BLaER1 (cell line): Measurements from ENCODE around the gene CFAP100.

Experiments used
- H3K27ac ChIP-seq: shearing (Covaris generic); formaldehyde crosslinking; 2 replicates; pipeline ENCODE4 v1.8.1; 2022
- H3K27me3 ChIP-seq: shearing (Covaris generic); formaldehyde crosslinking; 2 replicates; pipeline ENCODE4 v1.8.1; 2022
- H3K36me3 ChIP-seq: shearing (Covaris generic); formaldehyde crosslinking; 2 replicates; pipeline ENCODE4 v1.8.1; 2022
- H3K4me1 ChIP-seq: shearing (Covaris generic); formaldehyde crosslinking; 2 replicates; pipeline ENCODE4 v1.8.1; 2022
- H3K4me2 ChIP-seq: shearing (Covaris generic); formaldehyde crosslinking; 2 replicates; pipeline ENCODE4 v1.8.1; 2022
- H3K4me3 ChIP-seq: shearing (Covaris generic); formaldehyde crosslinking; 2 replicates; pipeline ENCODE4 v1.8.1; 2022
- H3K9ac ChIP-seq: shearing (Covaris generic); formaldehyde crosslinking; 2 replicates; pipeline ENCODE4 v1.8.1; 2022
- H3K9me3 ChIP-seq: shearing (Covaris generic); formaldehyde crosslinking; 2 replicates; pipeline ENCODE4 v1.8.1; 2022
- H4K20me1 ChIP-seq: shearing (Covaris generic); formaldehyde crosslinking; 2 replicates; pipeline ENCODE4 v1.8.1; 2022
- Cebpa-rat ChIP-seq: shearing (Covaris generic); IDR thresholded peaks from 2 replicates; pipeline ENCODE4 v1.8.1; 2022

Gene CFAP100

GRCh38 chr3:126465928-126466544 is 71.3 kb downstream of the CFAP100 start:
- H3K27ac ChIP-seq = no peak overlapping the region

GRCh38 chr3:126466886-126467610 is 72.3 kb downstream of the CFAP100 start:
- H3K27me3 ChIP-seq = no peaks in the 10 kb centered on the region
- H4K20me1 ChIP-seq = peaks cover 99% of the 10 kb centered on the region
- peaks cover 98% of the 10 kb centered on the region for H3K36me3 ChIP-seq
- no peaks in the 10 kb centered on the region for H3K9me3 ChIP-seq
- TF ChIP-seq Cebpa-rat = no peak
- H3K4me3 ChIP-seq = no peak overlapping the region
- no peak overlapping the region for H3K27ac ChIP-seq
- no peak overlapping the region for H3K9ac ChIP-seq
- H3K4me1 ChIP-seq = peaks cover 14% of the 10 kb centered on the region
- peak overlapping the region; percentile 4; the same call in 1 of the 2 replicates for H3K4me2 ChIP-seq

More at GRCh38 chr3:126465928-126466544, 71.3 kb downstream of the CFAP100 start:
- no peak overlapping the region for H3K9ac ChIP-seq
- H3K4me1 ChIP-seq = peaks cover 10% of the 10 kb centered on the region
- peaks cover 99% of the 10 kb centered on the region for H3K36me3 ChIP-seq
- H3K4me3 ChIP-seq = no peak overlapping the region
- H4K20me1 ChIP-seq = peaks cover 99% of the 10 kb centered on the region
- no peaks in the 10 kb centered on the region for H3K9me3 ChIP-seq
- no peak overlapping the region for H3K4me2 ChIP-seq
- H3K27me3 ChIP-seq = no peaks in the 10 kb centered on the region
- TF ChIP-seq Cebpa-rat = no peak

- Histone ChIP-seq H3K4me3 (no peak overlapping the region), H3K9ac (no peak overlapping the region), H3K4me1 (peaks cover 19% of the 10 kb centered on the region), H3K4me2 (no peak overlapping the region), H3K27ac (no peak overlapping the region), H3K36me3 (peaks cover 98% of the 10 kb centered on the region), H3K27me3 (no peaks in the 10 kb centered on the region), H3K9me3 (no peaks in the 10 kb centered on the region), H4K20me1 (peaks cover 100% of the 10 kb centered on the region)
- no peak for TF ChIP-seq Cebpa-rat
These were observed 72.9 kb downstream of the CFAP100 start for GRCh38 chr3:126467611-126467955.

- Histone ChIP-seq H3K4me3 (no peak overlapping the region), H3K27ac (no peak overlapping the region), H3K9me3 (no peaks in the 10 kb centered on the region), H3K36me3 (peaks cover 93% of the 10 kb centered on the region), H3K9ac (no peak overlapping the region), H4K20me1 (peaks cover 100% of the 10 kb centered on the region), H3K27me3 (no peaks in the 10 kb centered on the region), H3K4me2 (no peak overlapping the region), H3K4me1 (peaks cover 26% of the 10 kb centered on the region)
- no peak for TF ChIP-seq Cebpa-rat
These were observed 73.6 kb downstream of the CFAP100 start for GRCh38 chr3:126468028-126468891.

GRCh38 chr3:126469479-126469878 is 74.8 kb downstream of the CFAP100 start:
- Histone ChIP-seq H3K4me1 (peaks cover 38% of the 10 kb centered on the region), H3K4me2 (no peak overlapping the region), H3K36me3 (peaks cover 82% of the 10 kb centered on the region)

GRCh38 chr3:126472277-126473006 is 77.7 kb downstream of the CFAP100 start:
- peaks cover 39% of the 10 kb centered on the region for H3K4me1 ChIP-seq
- peak overlapping the region; percentile 99 for H3K4me2 ChIP-seq
- peak overlapping the region; percentile 89; the same call in 1 of the 2 replicates for H3K4me3 ChIP-seq

More at GRCh38 chr3:126469479-126469878, 74.8 kb downstream of the CFAP100 start:
- H3K27me3 ChIP-seq = no peaks in the 10 kb centered on the region
- H3K4me3 ChIP-seq = no peak overlapping the region
- H3K27ac ChIP-seq = no peak overlapping the region
- peaks cover 100% of the 10 kb centered on the region for H4K20me1 ChIP-seq
- TF ChIP-seq Cebpa-rat = no peak
- no peak overlapping the region for H3K9ac ChIP-seq
- no peaks in the 10 kb centered on the region for H3K9me3 ChIP-seq

GRCh38 chr3:126473292-126474168 is 78.8 kb downstream of the CFAP100 start:
- TF ChIP-seq Cebpa-rat = no peak
- Histone ChIP-seq H3K9me3 (no peaks in the 10 kb centered on the region), H3K9ac (peak overlapping the region; percentile 95; the same call in 1 of the 2 replicates), H3K27me3 (no peaks in the 10 kb centered on the region), H4K20me1 (peaks cover 70% of the 10 kb centered on the region), H3K4me2 (peak overlapping the region; percentile 99), H3K36me3 (peaks cover 41% of the 10 kb centered on the region), H3K27ac (no peak overlapping the region), H3K4me1 (peaks cover 36% of the 10 kb centered on the region), H3K4me3 (peak overlapping the region; percentile 89)

More at GRCh38 chr3:126472277-126473006, 77.7 kb downstream of the CFAP100 start:
- Histone ChIP-seq H3K36me3 (peaks cover 52% of the 10 kb centered on the region), H4K20me1 (peaks cover 81% of the 10 kb centered on the region), H3K27ac (no peak overlapping the region), H3K27me3 (no peaks in the 10 kb centered on the region), H3K9ac (peak overlapping the region; percentile 95; the same call in 1 of the 2 replicates), H3K9me3 (no peaks in the 10 kb centered on the region)
- TF ChIP-seq Cebpa-rat = no peak

- peaks cover 29% of the 10 kb centered on the region for H3K36me3 ChIP-seq
- no peak for TF ChIP-seq Cebpa-rat
These were observed 80.0 kb downstream of the CFAP100 start for GRCh38 chr3:126474498-126475412.

More at GRCh38 chr3:126474498-126475412, 80.0 kb downstream of the CFAP100 start:
- H3K4me2 ChIP-seq = peak overlapping the region; percentile 99
- H3K9me3 ChIP-seq = no peaks in the 10 kb centered on the region
- peak overlapping the region; percentile 95 for H3K9ac ChIP-seq
- peak overlapping the region; percentile 97 for H3K27ac ChIP-seq
- H3K4me1 ChIP-seq = peaks cover 36% of the 10 kb centered on the region
- H4K20me1 ChIP-seq = peaks cover 57% of the 10 kb centered on the region
- peak overlapping the region; percentile 89 for H3K4me3 ChIP-seq
- H3K27me3 ChIP-seq = no peaks in the 10 kb centered on the region
